ENCODE data around the gene CNTN5.
"Not testable (repeated sequence)": the region's sequence is repeated elsewhere in the genome, so short reads cannot be mapped to it uniquely, and the experiment has no call there.

CNTN5 gene

DNA sequence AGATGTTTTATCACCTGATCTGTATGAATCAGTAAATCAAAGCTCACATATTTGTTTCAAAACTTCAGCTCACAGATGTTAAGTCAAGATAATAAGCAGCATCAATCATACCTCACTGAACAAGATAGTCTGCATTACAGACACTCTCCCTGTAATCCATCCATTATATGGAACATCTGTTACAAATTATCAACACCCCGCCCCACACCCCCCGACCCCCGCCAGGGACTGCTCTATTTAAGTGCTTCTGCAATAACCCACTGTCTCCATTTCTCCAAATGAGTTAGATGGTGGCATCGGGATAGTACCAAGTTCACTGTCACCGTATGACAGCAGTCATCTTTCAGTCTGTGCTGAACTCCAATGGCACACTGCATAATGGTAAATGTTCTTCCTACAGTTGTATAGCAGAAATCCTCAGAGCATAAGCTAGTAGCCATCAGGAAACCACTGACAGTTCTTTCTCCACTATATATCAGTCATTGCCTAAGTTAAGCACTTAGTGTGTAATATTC, 1219.3 kb downstream of the CNTN5 start:
- no peak for DNase-seq

DNA sequence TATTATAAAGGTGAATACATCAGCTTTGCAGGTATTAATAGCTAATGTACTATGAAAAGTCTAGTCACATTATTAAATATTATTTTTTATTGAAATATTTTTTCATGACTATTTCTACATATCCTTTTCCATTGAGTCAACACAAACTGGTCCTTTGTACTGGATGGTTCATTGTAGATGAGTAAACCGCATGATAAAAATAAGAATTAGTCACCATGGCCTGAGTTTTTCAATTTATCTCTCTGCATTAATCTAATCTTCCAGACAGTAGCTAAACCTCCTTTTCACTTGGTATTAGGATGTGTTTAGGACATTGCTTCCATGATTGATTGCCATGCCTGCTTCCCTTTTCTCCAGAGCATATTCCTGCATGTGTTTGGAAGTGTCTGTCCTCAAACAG, 1227.0 kb downstream of the CNTN5 start:
- DNase-seq: no peak

DNA sequence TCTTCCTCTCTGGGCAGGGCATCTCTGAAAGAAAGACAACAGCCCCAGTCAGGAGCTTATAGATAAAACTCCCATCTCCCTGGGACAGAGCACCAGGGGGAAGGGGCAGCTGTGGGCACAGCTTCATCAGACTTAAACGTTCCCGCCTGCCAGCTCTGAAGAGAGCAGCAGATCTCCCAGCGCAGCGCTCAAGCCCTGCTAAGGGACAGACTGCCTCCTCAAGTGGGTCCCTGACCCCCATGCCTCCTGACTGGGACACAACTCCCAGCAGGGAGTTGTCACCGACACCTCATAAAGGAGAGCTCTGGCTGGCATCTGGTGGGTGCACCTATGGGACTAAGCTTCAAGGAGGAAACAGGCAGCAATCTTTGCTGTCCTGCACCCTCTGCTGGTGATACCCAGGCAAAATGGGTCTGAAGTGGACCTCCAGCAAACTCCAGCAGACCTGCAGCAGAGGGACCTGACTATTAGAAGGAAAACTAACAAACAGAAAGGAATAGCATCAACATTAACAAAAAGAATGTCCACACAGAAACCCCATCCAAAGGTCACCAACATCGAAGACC, 1236.6 kb downstream of the CNTN5 start:
- DNase-seq: not testable (repeated sequence)

GRCh38 chr11:100269516-100269915, 1248.8 kb downstream of the CNTN5 start:
- DNase-seq: no peak

GRCh38 chr11:100273066-100273815, 1252.5 kb downstream of the CNTN5 start:
- no peak for DNase-seq

- DNase-seq: not testable (repeated sequence)
Measured at GRCh38 chr11:100274466-100274865, 1253.7 kb downstream of the CNTN5 start.

- no peak for DNase-seq
Measured at GRCh38 chr11:100294748-100295147, 1274.0 kb downstream of the CNTN5 start.

GRCh38 chr11:100296051-100296679, 1275.4 kb downstream of the CNTN5 start:
- DNase-seq: no peak

GRCh38 chr11:100297516-100297915, 1276.8 kb downstream of the CNTN5 start:
- no peak for DNase-seq

DNA sequence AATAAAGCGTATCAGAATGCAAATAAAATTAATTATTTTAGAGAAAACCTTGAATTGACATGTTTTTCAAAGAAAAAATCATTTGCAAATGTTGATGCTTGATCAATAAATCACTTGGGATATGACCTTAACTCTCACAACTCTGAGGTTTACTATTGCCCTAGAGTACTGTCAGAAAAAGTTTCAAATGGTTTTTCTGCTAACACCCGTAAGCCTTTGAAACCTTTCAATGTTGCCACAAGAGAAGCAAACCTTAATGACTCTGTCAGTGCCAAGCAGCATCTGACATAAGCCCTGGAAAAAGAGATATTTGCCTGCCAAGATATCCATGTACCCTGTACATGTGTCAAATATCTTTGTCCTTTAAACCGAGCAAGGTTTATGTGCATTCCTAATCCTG, 1282.1 kb downstream of the CNTN5 start:
- DNase-seq: no peak

DNA sequence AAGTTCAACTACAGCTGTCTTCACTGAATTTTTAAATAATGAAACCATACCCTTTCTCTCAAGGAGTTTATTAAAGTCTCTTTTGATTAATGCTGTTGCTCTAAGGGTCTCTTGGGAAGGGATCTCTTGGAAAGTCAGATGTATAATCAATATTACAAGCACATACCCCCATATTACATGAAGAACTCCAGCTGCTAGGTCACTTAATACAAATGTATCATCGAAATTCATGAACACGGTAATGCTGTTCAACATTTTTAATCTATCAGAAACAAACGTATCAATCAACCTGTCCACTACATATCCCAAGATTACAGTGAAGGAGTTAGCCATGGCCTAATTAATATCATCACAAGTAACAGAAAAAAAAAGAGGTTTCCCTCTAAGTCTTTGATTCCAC, 1283.1 kb downstream of the CNTN5 start:
- no peak for DNase-seq

DNA sequence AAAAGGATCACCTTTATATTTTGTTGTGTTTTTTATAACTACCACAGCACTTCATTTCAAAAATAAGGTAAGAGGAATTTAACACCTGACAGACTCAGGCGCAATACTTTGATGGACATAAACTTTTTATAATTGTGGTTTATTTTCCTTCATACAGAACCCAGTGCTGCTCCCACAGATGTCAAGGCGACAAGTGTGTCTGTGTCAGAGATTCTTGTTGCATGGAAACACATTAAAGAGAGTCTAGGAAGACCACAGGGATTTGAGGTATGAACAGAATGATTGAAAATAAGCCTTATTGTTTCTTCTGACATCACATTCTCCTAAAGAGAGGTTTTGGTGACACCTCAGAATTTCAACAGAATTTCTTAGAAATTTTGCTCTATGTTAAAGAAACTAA, 1287.5 kb downstream of the CNTN5 start:
- DNase-seq: no peak

- DNase-seq: no peak
Measured at GRCh38 chr11:100315946-100316345, 1295.2 kb downstream of the CNTN5 start.

- no peak for DNase-seq
Measured at GRCh38 chr11:100316952-100317351, 1296.2 kb downstream of the CNTN5 start.

GRCh38 chr11:100319691-100320090, 1298.9 kb downstream of the CNTN5 start:
- no peak for DNase-seq

GRCh38 chr11:100328626-100329340, 1308.0 kb downstream of the CNTN5 start:
- no peak for DNase-seq

DNA sequence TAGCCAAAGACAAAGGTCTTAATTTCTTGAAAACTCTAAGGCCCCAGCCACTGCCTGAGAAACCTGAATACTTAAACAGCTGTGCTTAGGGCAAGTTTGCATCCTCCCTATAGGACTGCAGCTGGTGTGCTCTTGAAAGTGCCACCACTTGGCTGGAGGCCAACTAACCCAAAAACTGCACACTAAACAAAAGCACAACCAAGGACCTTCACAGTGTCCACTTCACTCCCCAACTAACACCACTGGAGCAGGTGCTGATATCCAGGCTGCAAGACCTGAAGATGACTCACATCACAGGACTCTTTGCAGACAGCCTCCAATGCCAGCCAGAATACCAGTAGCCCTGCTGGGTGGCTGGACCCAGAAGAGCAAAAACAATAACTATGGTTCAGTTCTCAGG, 1308.6 kb downstream of the CNTN5 start:
- no peak for DNase-seq

DNA sequence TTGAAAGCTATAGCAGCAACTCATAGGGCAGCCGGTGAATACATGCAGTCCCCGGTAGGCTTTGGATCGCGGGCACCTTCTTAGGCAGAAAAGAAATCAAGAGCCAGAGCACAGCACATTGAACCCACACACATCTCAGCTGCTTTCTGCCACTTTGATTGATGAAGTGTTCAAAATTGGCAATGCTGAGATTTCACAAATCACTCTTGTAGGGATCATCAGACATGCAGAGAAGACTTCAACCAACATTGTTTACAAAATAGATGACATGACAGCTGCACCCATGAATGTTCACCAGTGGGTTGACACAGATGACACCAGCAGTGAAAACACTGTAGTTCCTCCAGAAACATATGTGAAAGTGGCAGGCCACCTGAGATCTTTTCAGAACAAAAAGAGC, 1316.1 kb downstream of the CNTN5 start:
- no peak for DNase-seq

GRCh38 chr11:100338144-100338840, 1317.5 kb downstream of the CNTN5 start:
- DNase-seq: no peak

DNA sequence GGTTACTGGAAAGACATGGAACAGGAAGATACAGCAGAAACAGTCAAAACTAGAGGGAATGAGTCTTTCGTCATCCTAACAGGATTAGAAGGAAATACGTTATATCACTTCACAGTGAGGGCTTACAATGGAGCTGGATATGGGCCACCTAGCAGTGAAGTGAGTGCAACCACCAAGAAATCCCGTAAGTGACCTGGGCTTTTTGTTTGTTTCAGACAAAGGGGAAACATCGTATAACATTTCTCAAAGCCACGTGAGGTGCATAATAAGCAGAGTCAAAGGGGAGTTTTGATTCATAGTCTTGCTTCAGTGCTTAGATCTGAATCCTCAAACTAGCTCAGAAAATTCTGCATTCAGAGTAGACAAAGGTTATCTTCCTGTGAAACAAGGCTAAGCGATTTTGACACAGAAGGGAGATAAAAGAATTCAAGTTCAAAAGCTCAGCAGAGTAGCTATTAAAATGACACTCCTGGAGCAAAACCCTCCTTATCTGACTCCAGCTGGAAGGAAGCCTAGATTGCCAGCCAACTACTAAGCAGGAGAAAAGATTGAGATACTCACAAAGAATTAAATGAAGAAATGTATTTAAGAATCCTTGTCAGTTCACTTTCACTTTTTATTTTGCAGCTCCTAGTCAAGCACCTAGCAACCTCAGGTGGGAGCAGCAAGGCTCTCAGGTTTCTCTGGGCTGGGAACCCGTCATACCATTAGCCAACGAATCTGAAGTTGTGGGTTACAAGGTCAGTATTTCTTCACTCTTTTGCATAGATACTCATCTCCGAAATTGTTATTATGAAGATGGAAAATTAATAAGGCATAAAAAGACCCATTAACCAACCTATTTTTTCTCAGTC, 1319.9 kb downstream of the CNTN5 start:
- DNase-seq: no peak

DNA sequence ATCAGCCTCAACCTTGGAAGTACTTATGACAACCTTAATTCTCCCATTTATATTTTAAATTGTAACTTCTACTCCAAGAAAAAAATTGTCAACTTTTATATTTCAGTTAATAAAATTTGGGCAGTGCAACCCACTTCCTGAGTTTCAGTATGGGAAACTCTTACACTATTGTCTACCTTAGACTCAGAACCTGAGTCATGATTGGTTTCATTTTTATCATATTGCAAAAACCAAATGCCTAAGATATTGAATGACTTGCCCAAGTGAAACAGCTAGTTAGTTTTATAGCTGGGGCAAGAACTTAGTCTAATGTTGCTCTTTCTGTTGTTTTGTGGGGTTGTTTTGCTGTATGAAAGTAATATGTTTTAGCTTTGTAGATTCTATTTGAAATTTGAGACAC, 1332.3 kb downstream of the CNTN5 start:
- DNase-seq: no peak

- no peak for DNase-seq
Measured at GRCh38 chr11:100354736-100355135, 1334.0 kb downstream of the CNTN5 start.

All from CD4-positive, alpha-beta T cell treated with Interleukin-17A for 4 hours (primary cell).